H1 (cell line): Measurements from ENCODE around the gene FRY.

Source experiments
- ASH2L ChIP-seq: fragments of 200-600, 300-600 bp; sonication (generic); IDR thresholded peaks from one replicate; pipeline ENCODE4 v1.7.1; 2017; ENCODE audit warnings: low read length
- BCL11A ChIP-seq, 2 experiments: IDR thresholded peaks; one replicate each; pipeline ENCODE4 v1.6.1; 2011; ENCODE audit warnings: low read depth in 2 of 2, low read length in 2 of 2, mild to moderate bottlenecking in 2 of 2
- CEBPB ChIP-seq: IDR thresholded peaks from 2 replicates; pipeline ENCODE4 v1.6.1; 2012; ENCODE audit warnings: low read depth, low read length
- EP300 ChIP-seq, 2 experiments: IDR thresholded peaks; 1 replicate in 1 of 2; 2 replicates in 1 of 2; pipeline ENCODE4 v1.6.1; 2011 to 2012; ENCODE audit warnings: low read depth in 2 of 2, low read length in 2 of 2, mild to moderate bottlenecking in 2 of 2, borderline replicate concordance in 1 of 2, inconsistent platforms in 1 of 2, moderate library complexity in 1 of 2
- JUN ChIP-seq: IDR thresholded peaks from 2 replicates; pipeline ENCODE4 v1.6.1; 2011; ENCODE audit warnings: low read depth, mild to moderate bottlenecking, improper control_type of control experiment, low read length
- MAFK ChIP-seq: IDR thresholded peaks from 2 replicates; pipeline ENCODE4 v1.6.1; 2012; ENCODE audit warnings: low read depth, mild to moderate bottlenecking, improper control_type of control experiment, low read length
- POLR2A ChIP-seq, 2 experiments: IDR thresholded peaks; 1 replicate in 1 of 2; 2 replicates in 1 of 2; pipeline ENCODE4 v1.6.1; 2011; ENCODE audit warnings: low read depth in 2 of 2, low read length in 2 of 2, mild to moderate bottlenecking in 2 of 2; ENCODE audit errors: control extremely low read depth in 1 of 2
- RAD21 ChIP-seq, 2 experiments: IDR thresholded peaks in 1 of 2; conservative IDR thresholded peaks in 1 of 2; 2 replicates each; pipeline ENCODE4 v1.6.1; 2011; ENCODE audit warnings: low read depth in 2 of 2, low read length in 2 of 2, improper control_type of control experiment in 1 of 2, inconsistent platforms in 1 of 2, mild to moderate bottlenecking in 1 of 2, moderate library complexity in 1 of 2
- RXRA ChIP-seq: IDR thresholded peaks from 2 replicates; pipeline ENCODE4 v1.6.1; 2011; ENCODE audit warnings: low read depth, mild to moderate bottlenecking, low read length, moderate library complexity; ENCODE audit not compliant: insufficient read depth
- SIN3A ChIP-seq, 2 experiments: IDR thresholded peaks in 1 of 2; conservative IDR thresholded peaks in 1 of 2; 2 replicates each; pipeline ENCODE4 v1.6.1; 2011 to 2012; ENCODE audit warnings: low read length in 2 of 2, improper control_type of control experiment in 1 of 2, low read depth in 1 of 2, mild to moderate bottlenecking in 1 of 2
- SIX5 ChIP-seq: IDR thresholded peaks from 2 replicates; pipeline ENCODE4 v1.6.1; 2011; ENCODE audit warnings: mild to moderate bottlenecking, low read depth, low read length
- SP4 ChIP-seq: IDR thresholded peaks from 2 replicates; pipeline ENCODE4 v1.6.1; 2012; ENCODE audit warnings: low read length, inconsistent platforms
- SRF ChIP-seq: IDR thresholded peaks from 2 replicates; pipeline ENCODE4 v1.6.1; 2011; ENCODE audit warnings: mild to moderate bottlenecking, low read depth, low read length, moderate library complexity
- TF ChIP-seq, protein P1 (sequence below), 3 experiments: IDR thresholded peaks; 1 replicate in 2 of 3; 2 replicates in 1 of 3; pipeline versions ENCODE4 v1.5.1 to v1.6.1; 2011; ENCODE audit warnings: low read length in 3 of 3, mild to moderate bottlenecking in 3 of 3, inconsistent platforms in 2 of 3, low read depth in 1 of 3, moderate library complexity in 1 of 3; ENCODE audit not compliant: insufficient read depth in 1 of 3; ENCODE audit errors: control extremely low read depth in 1 of 3

DNA sequence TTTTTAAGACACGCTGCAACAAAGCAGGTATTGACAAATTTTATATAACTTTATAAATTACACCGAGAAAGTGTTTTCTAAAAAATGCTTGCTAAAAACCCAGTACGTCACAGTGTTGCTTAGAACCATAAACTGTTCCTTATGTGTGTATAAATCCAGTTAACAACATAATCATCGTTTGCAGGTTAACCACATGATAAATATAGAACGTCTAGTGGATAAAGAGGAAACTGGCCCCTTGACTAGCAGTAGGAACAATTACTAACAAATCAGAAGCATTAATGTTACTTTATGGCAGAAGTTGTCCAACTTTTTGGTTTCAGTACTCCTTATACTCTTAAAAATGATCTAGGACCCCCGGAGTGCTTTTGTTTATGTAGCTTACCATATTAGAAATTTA lies 284.9 kb downstream of the FRY start:
- TF ChIP-seq, protein P1, sequence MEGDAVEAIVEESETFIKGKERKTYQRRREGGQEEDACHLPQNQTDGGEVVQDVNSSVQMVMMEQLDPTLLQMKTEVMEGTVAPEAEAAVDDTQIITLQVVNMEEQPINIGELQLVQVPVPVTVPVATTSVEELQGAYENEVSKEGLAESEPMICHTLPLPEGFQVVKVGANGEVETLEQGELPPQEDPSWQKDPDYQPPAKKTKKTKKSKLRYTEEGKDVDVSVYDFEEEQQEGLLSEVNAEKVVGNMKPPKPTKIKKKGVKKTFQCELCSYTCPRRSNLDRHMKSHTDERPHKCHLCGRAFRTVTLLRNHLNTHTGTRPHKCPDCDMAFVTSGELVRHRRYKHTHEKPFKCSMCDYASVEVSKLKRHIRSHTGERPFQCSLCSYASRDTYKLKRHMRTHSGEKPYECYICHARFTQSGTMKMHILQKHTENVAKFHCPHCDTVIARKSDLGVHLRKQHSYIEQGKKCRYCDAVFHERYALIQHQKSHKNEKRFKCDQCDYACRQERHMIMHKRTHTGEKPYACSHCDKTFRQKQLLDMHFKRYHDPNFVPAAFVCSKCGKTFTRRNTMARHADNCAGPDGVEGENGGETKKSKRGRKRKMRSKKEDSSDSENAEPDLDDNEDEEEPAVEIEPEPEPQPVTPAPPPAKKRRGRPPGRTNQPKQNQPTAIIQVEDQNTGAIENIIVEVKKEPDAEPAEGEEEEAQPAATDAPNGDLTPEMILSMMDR (IDR thresholded peaks at IDR 0.05; ENCODE audit: control extremely low read depth in 1 of 3, insufficient read depth in 1 of 3, low read depth in 1 of 3, low read length in 3 of 3) = no peak
- TF ChIP-seq SRF (no peak), MAFK (no peak), SP4 (no peak), POLR2A (IDR thresholded peaks at IDR 0.05; ENCODE audit: control extremely low read depth in 1 of 2, low read depth in 2 of 2, low read length in 2 of 2) (no peak), CEBPB (no peak), RAD21 (IDR thresholded peaks at IDR 0.05 in 1 of 2, conservative IDR thresholded peaks at IDR 0.05 in 1 of 2; ENCODE audit: low read depth in 2 of 2, low read length in 2 of 2) (no peak), EP300 (IDR thresholded peaks at IDR 0.05; ENCODE audit: borderline replicate concordance in 1 of 2, low read depth in 2 of 2, low read length in 2 of 2) (no peak), SIN3A (conservative IDR thresholded peaks at IDR 0.05 in 1 of 2, IDR thresholded peaks at IDR 0.05 in 1 of 2; ENCODE audit: low read depth in 1 of 2, low read length in 2 of 2) (no peak), RXRA (no peak), JUN (no peak), SIX5 (no peak), BCL11A (IDR thresholded peaks at IDR 0.05; ENCODE audit: low read depth in 2 of 2, low read length in 2 of 2) (no peak), ASH2L (no peak)
